Stimulated activated naive CD8-positive, alpha-beta T cell treated with anti-CD3 and anti-CD28 coated beads, Interleukin-15, Interleukin-2, amounts not matched to agents 100 ng/mL and 50 ng/mL, for 24 hours (primary cell): Measurements from ENCODE around the gene A3GALT2.

Source experiments
- H3K27ac Mint-ChIP-seq: one replicate; pipeline ENCODE4 v1.8.0; 2021; ENCODE audit warnings: mild to moderate bottlenecking, mixed read lengths
- H3K27me3 Mint-ChIP-seq: one replicate; pipeline ENCODE4 v1.8.0; 2021; ENCODE audit warnings: mixed read lengths
- H3K36me3 Mint-ChIP-seq: one replicate; pipeline ENCODE4 v1.8.0; 2021; ENCODE audit warnings: low read depth, mixed read lengths
- H3K4me1 Mint-ChIP-seq: one replicate; pipeline ENCODE4 v1.8.0; 2021; ENCODE audit warnings: low read depth, mixed read lengths
- H3K4me3 Mint-ChIP-seq: one replicate; pipeline ENCODE4 v1.8.0; 2021; ENCODE audit warnings: mild to moderate bottlenecking, mixed read lengths
- H3K9me3 Mint-ChIP-seq: one replicate; pipeline ENCODE4 v1.8.0; 2021; ENCODE audit warnings: mixed read lengths

A3GALT2 gene

DNA sequence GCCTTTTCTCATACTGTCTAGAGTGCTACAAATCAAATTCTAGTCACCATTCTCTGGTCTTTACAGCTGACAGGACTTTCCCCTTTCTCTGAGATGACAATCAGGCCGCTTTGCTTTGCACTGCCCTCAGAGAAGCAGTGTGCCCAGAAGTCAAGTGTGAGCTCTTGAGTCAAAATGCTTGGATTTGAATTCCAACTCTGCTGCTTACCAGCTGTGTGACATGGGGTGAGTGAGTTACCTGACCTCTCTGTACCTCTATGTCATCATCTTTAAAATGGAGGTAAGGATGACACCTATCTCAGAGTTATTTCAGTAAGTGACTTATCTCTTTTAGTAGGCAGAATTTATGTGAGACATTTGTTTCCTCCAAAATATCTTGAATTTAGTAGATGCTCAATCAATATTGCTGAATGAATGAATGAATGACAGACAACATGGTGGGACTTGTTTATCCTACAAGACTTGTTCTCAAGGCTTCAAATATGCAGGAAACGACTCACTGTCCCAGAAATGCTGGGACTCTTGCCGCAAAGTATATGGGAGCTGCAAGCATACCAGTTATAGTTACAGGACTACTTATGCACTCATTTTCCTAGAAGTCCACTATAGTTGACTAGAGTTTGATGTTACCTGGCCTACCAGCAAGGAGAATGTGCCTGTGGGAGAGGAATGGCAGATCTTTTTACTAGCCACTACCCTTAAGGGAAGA, 38.1 kb upstream of the A3GALT2 start:
- no peak overlapping the region for H3K4me3 Mint-ChIP-seq
- no peaks in the 10 kb centered on the region for H3K36me3 Mint-ChIP-seq
- no peak overlapping the region for H3K27ac Mint-ChIP-seq
- H3K9me3 Mint-ChIP-seq: no peaks in the 10 kb centered on the region
- no peaks in the 10 kb centered on the region for H3K27me3 Mint-ChIP-seq
- H3K4me1 Mint-ChIP-seq: no peaks in the 10 kb centered on the region

DNA sequence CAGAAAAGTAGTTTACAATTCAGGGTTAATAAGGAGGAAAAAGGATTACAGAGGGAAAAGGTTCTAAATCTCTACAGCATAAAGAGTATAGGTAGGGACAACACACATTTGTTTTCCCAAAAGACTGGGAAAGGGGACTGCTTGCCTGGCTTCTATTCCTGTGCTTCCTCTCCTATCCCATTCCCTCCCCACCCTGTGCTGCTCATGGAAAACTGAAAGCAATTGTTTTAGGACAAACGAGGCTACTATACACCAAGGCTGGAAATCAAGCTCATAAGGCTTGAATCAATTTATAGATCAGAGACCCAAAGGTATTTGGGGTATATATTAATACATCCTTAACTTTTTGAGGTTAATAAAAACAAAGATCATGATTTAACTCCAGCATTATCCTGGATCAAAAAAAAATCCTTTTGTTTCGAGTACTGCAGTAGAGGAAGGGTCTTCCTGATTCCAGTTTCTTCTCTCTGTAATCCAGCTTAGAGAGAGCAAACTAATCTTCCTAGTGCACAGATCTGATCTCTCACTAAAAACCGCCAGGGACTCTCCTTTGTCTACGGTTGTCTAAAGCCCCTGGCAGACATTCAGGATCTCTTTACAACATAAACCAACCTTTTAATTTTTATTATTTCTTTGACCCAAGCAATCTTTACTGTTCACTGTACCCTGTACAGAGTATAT, 37.4 kb upstream of the A3GALT2 start:
- Mint-ChIP-seq H3K9me3 (no peaks in the 10 kb centered on the region), H3K4me3 (no peak overlapping the region), H3K36me3 (no peaks in the 10 kb centered on the region), H3K27me3 (no peaks in the 10 kb centered on the region), H3K27ac (no peak overlapping the region), H3K4me1 (no peaks in the 10 kb centered on the region)

DNA sequence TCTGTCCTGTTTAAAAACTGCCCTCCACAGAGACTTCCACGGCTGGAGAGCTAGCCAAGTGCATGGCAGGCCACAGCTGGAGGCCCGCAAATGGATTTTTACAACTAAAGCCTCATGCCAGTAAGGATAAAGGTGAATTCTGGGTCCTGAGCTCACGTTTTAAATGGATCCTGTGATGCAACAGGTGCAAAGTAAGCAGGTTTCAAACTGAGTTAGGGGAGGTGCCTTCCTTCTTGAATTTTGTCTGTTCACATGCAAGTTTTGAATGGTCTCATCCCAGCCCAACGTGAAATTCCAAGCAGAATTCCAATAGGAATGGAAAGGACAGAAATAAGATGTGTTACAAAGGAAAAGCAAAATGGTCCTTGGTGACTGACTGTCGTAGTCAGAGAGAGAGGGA, 36.2 kb upstream of the A3GALT2 start:
- Mint-ChIP-seq H3K27me3 (no peaks in the 10 kb centered on the region), H3K9me3 (no peaks in the 10 kb centered on the region), H3K27ac (no peak overlapping the region), H3K4me3 (no peak overlapping the region), H3K4me1 (no peaks in the 10 kb centered on the region), H3K36me3 (no peaks in the 10 kb centered on the region)

DNA sequence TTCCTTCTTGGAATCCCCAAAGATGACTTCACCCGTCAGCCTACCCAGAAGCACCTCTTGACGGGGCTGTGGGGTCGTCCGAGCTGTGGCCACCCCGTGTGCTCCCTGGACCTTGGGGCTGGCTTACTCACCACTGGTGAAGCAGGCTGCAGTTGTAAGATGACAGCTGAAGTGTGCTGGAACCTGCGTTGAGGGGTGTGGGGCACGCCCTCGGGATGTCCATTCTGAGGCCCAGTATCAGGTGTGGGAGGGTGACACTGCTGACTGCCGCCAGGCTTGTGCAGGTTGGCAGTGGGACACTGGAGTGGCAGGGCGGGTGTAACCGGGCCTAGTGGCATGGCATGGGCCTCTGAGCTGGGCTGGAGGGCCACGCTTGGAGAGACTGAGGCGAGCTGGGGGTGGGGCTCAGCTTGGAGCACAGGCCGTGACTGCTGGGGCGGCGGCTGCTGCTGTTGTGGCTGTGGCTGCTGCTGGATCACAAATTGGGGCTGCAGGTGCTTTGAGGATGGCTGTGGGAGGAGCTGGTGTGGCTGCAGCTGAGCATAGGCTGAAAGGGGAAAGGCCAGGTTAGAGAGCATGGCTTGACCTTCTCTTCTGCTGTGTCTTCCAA, 33.9 kb upstream of the A3GALT2 start:
- no peak overlapping the region for H3K4me3 Mint-ChIP-seq
- H3K27me3 Mint-ChIP-seq: peaks cover 9% of the 10 kb centered on the region
- H3K36me3 Mint-ChIP-seq: no peaks in the 10 kb centered on the region
- H3K27ac Mint-ChIP-seq: no peak overlapping the region
- peaks cover 14% of the 10 kb centered on the region for H3K4me1 Mint-ChIP-seq
- H3K9me3 Mint-ChIP-seq: no peaks in the 10 kb centered on the region

DNA sequence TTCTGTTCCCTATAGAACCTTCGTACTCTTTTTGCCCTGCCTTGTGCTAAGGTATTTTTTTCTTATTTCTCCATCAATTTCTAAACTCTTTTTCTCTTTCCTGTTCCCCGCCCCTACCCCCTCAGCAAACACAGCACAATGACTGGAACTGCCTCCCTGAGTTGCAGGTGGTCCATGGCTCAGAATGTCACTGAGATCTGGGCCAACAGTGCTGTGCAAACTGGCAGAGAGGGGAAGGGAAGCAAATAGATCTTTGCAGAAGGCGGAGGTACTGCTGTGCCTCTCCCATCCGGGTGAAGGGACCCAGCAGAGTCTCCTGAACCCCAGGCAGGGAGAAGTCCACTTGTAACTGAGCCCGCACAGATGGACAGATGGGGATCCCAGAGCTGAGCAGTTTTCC, 32.6 kb upstream of the A3GALT2 start:
- peaks cover 18% of the 10 kb centered on the region for H3K4me1 Mint-ChIP-seq
- H3K27ac Mint-ChIP-seq: peak overlapping the region; percentile 45
- no peak overlapping the region for H3K4me3 Mint-ChIP-seq
- H3K9me3 Mint-ChIP-seq: no peaks in the 10 kb centered on the region
- H3K27me3 Mint-ChIP-seq: peaks cover 9% of the 10 kb centered on the region
- no peaks in the 10 kb centered on the region for H3K36me3 Mint-ChIP-seq

DNA sequence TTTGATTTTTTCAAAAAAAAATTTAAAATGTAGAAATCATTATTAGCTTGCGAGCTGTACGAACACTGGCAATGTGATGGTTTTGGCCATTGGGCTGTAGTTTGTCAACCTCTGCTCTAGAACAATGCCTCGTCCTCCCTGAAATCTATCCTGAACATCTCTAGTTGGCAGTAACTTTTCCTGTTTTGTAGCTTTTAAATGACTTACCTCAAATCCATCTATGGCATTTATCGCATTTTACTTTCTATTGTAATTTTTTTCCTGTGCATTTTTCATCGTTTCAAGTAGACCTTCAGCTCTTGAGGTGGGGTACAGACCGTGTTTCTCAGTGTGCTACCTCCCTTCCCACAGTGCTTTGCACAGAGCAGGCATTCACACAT, 30.4 kb upstream of the A3GALT2 start:
- H3K9me3 Mint-ChIP-seq: no peaks in the 10 kb centered on the region
- peak overlapping the region; percentile 17 for H3K27ac Mint-ChIP-seq
- H3K4me1 Mint-ChIP-seq: peaks cover 41% of the 10 kb centered on the region
- peaks cover 16% of the 10 kb centered on the region for H3K36me3 Mint-ChIP-seq
- H3K4me3 Mint-ChIP-seq: peak overlapping the region; percentile 38
- peaks cover 9% of the 10 kb centered on the region for H3K27me3 Mint-ChIP-seq

DNA sequence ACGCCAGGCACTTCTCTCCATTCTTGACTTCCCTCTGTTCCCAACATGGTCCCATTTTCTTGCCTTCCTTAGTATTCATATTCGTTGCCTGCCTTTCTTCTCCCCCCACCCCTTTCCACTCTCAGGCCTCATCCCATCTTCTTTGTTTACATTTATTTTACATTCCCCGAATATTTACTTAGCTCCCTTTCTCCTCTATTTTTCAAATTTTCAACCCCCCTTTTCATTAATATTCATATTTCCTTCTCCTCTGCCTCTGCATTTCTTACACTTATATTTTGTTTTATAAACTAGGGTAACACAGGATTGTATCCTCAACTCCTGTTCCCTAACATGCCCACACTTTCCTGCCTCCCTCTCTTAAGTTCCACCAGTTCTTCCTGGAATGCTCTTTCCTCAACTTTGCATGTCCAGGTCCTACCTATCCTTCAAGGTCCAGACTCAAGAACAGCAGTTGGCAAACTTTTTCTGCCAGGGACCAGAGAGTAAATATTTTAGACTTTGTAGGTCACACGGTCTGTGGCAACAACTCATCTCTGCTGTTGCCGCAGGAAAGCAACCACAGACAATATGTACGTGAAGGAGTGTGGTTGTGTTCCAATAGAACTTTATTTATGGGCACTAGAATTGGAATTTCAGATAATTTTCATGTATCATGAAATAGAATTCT, 29.8 kb upstream of the A3GALT2 start:
- no peaks in the 10 kb centered on the region for H3K9me3 Mint-ChIP-seq
- peak overlapping the region; percentile 92 for H3K27ac Mint-ChIP-seq
- H3K4me1 Mint-ChIP-seq: peaks cover 46% of the 10 kb centered on the region
- peaks cover 9% of the 10 kb centered on the region for H3K27me3 Mint-ChIP-seq
- H3K36me3 Mint-ChIP-seq: peaks cover 19% of the 10 kb centered on the region
- peak overlapping the region; percentile 90 for H3K4me3 Mint-ChIP-seq

DNA sequence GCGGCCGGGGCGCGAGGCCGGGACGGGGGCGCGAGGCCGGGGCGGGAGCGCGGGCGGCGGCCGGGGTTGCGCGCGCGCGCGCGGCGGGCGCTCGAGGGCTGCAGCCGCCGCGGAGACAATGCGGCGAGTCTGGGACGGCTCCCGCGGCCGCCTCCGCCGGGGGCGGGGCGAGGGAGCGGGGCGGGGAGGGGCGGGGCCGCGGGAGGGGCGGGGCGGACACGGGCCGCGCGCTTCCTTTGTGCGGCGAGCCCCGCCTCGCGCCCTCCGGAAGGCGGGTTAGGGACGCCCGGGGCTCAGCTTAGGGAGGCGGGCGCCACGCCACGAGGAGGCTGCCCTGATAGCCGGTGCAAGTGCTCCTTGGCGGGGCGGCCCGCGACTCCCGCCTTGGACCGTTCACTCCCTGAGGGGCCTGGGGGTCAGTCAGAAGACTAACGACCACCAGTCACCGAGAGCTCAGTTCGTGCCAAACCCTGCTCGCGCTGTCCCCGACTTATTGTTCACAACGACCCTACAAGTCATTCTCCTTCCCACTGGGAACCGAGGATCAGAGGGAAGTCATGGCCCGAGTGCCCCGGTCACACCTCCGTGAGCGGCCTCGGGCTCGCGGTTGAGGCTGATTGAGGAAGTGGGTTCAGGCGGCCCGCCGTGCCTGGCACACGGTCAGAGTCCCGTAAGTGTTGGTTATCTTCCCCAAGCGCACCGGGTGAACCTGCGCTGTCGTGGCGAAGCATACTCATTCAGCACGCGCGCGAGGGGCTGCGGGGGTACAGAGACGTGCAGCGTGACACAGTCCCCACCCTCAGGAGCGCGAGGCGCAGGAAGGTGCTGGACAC, 29.1 kb upstream of the A3GALT2 start:
- Mint-ChIP-seq H3K36me3 (peaks cover 24% of the 10 kb centered on the region), H3K9me3 (no peaks in the 10 kb centered on the region), H3K4me3 (peak overlapping the region; percentile 90), H3K27ac (peak overlapping the region; percentile 92), H3K27me3 (peaks cover 9% of the 10 kb centered on the region), H3K4me1 (peaks cover 53% of the 10 kb centered on the region)

DNA sequence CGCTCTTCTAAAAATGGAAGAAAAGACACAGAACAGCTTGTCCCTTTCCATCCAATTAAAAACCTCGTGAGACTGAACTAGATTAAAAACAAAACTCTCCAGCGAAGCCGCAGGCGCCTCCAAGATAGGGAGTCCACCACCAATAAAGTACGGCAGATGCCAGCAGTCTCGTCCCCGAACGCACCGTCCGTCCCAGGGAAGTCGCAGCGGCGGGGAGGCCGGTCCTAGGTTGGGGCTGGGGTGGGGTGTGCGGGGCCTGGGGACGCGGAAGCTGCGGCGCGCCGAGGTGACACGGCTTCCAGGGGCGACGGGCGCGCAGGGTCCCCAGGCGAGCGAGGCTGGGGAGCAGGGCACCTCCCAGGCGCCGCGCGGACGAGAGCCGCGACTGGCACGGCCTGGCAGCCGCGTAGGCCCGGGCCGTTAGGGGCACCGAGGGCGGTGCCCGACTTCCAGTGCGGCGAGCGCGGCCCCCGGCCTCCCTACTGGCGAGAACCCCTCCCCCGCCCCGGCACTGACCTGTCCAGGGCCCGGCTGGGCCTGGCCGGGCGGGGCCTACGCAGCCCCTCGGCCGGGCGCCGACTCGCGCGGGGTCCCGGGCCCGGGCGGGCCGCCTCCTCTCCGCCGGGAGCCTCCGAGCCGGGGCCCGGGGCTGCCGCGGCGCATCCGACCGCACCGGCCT, 28.3 kb upstream of the A3GALT2 start:
- H3K4me3 Mint-ChIP-seq: peak overlapping the region; percentile 90
- peaks cover 26% of the 10 kb centered on the region for H3K36me3 Mint-ChIP-seq
- peak overlapping the region; percentile 78 for H3K27ac Mint-ChIP-seq
- peaks cover 9% of the 10 kb centered on the region for H3K27me3 Mint-ChIP-seq
- no peaks in the 10 kb centered on the region for H3K9me3 Mint-ChIP-seq
- H3K4me1 Mint-ChIP-seq: peaks cover 56% of the 10 kb centered on the region

DNA sequence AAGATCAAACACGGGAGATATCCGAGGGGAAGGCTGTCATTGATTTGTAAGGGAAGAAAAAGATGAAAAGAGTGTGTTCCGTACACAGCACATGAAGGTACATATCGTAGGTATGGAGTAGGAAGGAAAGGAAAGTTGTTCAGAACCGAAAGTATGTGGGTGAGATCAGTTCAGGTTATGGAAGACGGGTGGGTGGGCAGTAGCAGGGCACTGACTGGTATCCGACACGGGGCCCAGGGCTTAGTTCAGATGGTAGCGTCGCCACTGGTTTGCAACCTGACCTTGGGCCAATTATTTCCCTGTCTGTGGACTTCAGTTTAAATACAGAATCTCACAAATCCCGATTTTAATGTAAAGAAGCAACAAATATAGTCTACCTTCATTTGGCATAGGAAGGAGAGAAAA, 27.8 kb upstream of the A3GALT2 start:
- Mint-ChIP-seq H3K36me3 (peaks cover 26% of the 10 kb centered on the region), H3K9me3 (no peaks in the 10 kb centered on the region), H3K27me3 (peaks cover 9% of the 10 kb centered on the region), H3K4me1 (peaks cover 59% of the 10 kb centered on the region), H3K27ac (peak overlapping the region; percentile 78), H3K4me3 (peak overlapping the region; percentile 90)

DNA sequence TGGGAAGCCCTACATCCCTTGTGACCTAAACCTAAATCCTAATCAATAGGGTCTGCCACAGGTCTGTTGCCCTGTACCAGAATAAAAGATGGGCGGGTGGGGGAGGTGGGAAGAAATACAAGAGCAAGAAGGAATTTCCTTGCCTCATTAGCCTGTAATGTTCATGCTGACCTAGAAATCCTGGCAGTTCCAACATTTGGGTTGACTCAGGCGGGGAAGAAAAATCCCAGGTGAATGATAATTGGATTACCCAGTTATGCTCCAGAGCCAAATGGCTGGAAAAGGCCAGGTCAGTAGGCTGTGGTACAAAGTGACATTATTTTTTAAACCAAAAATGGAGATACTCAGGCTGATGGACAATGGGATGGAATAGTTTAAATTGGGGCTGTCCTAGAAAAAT, 27.3 kb upstream of the A3GALT2 start:
- Mint-ChIP-seq H3K9me3 (no peaks in the 10 kb centered on the region), H3K4me1 (peaks cover 59% of the 10 kb centered on the region), H3K27ac (peak overlapping the region; percentile 78), H3K4me3 (peak overlapping the region; percentile 90), H3K36me3 (peaks cover 26% of the 10 kb centered on the region), H3K27me3 (peaks cover 9% of the 10 kb centered on the region)

DNA sequence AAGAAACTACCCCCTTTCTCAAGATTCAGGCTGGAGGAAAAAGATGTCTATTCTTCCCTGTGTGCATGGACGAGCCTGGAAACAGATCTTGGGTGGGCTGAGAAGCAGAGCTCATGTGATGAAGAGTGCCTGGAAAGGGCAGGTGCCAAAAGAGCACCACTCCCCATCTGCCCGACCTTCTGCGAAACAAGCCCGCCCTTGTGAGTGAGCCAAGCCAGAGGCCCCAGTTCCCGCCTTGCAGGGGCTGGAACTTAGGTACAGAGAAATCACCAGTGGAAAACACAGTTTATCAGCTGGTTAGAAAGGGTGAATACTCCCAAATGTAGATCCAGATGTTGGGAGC, 26.7 kb upstream of the A3GALT2 start:
- Mint-ChIP-seq H3K9me3 (no peaks in the 10 kb centered on the region), H3K4me3 (peak overlapping the region; percentile 90), H3K27me3 (peaks cover 9% of the 10 kb centered on the region), H3K36me3 (peaks cover 31% of the 10 kb centered on the region), H3K27ac (no peak overlapping the region), H3K4me1 (peaks cover 63% of the 10 kb centered on the region)

DNA sequence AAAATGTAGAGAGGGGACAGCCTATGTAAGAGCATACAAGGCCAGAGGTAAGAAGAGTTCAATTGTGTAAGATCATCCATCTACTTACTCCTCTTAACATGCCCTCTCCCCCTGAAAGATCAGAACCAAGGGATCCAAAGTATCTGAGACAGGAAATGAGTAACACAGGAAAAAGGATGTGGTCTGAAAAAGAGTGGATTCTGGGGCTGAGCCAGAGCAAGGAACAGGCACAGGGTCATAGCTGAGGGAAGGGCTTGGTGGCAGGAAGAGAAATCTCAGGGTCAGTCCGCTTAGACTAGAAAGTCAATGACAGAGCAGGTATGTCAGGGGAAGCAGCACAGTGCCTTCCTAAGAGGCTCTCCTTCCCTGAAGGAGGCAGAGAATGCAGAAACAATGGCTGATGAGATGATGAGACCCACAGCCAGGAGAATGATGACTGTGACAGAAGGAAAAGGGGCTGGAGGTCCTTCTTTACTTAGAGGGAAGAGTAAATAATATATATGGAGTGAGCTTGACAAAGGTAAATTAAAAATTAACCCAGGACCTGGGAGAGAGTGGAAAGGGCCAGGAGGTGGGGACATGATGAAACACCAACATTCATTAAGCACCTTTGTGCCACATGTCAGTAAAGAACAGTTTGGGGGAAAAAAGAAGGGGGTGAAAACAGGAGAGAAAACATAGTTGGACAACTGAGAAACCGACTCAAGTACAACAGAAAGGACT, 26.2 kb upstream of the A3GALT2 start:
- Mint-ChIP-seq H3K36me3 (peaks cover 33% of the 10 kb centered on the region), H3K4me1 (peaks cover 64% of the 10 kb centered on the region), H3K27ac (peak overlapping the region; percentile 24), H3K4me3 (peak overlapping the region; percentile 90), H3K9me3 (no peaks in the 10 kb centered on the region), H3K27me3 (peaks cover 9% of the 10 kb centered on the region)
